Measurements from ENCODE around the gene KIF24.
"Not testable (repeated sequence)": the region's sequence is repeated elsewhere in the genome, so short reads cannot be mapped to it uniquely, and the experiment has no call there.

KIF24 gene

DNA sequence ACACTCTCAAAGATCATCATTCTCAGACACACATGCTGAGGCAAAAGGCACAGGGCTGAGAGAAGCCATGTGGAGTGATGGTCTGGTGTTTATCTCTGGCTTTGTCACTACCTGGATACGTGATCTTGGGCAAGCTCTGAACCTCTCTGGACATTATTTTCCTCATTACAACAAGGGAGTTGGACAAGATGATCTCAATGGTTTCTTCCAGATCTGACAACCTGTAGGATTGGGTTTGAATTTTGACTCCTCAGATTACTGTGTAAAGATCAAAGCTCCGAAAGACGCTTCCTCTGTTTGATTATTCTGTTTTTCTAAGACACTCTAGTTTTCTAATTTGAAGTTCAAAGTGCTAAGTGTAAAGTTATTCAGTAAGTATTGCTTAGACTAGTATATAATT, 20.3 kb upstream of the KIF24 start:
- Histone ChIP-seq H3K9ac (ENCODE audit: low read length) (no peak overlapping the region), H3K36me3 (ENCODE audit: control insufficient read depth, insufficient read depth, low read length) (no peaks in the 10 kb centered on the region), H3K9me3 (ENCODE audit: control insufficient read depth, low read length) (no peaks in the 10 kb centered on the region), H3K4me1 (ENCODE audit: control insufficient read depth, insufficient read depth, low read length) (peaks cover 12% of the 10 kb centered on the region), H3K4me3 (ENCODE audit: low read length) (no peak overlapping the region), H3K27me3 (ENCODE audit: control insufficient read depth, insufficient read depth, low read length) (no peaks in the 10 kb centered on the region)

DNA sequence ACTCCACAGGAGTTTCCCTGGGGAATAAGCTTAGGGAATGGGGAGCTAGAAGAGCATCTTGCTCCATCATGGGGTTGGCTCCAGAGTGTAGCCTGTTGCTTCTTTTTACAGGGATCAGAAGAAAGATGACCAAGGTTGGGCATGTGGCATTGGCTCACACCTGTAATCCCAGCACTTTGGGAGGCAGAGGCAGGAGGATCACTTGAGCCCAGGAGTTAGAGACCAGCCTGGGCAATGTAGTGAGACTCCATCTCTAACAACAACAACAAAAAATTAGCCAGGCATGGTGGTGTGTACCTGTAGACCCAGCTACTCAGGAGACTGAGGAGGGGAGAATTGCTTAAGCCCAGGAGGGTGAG, 18.7 kb upstream of the KIF24 start:
- Histone ChIP-seq H3K27me3 (ENCODE audit: control insufficient read depth, insufficient read depth, low read length) (no peaks in the 10 kb centered on the region), H3K9ac (ENCODE audit: low read length) (no peak overlapping the region), H3K36me3 (ENCODE audit: control insufficient read depth, insufficient read depth, low read length) (no peaks in the 10 kb centered on the region), H3K4me1 (ENCODE audit: control insufficient read depth, insufficient read depth, low read length) (peaks cover 18% of the 10 kb centered on the region), H3K9me3 (ENCODE audit: control insufficient read depth, low read length) (no peaks in the 10 kb centered on the region), H3K4me3 (ENCODE audit: low read length) (no peak overlapping the region)

DNA sequence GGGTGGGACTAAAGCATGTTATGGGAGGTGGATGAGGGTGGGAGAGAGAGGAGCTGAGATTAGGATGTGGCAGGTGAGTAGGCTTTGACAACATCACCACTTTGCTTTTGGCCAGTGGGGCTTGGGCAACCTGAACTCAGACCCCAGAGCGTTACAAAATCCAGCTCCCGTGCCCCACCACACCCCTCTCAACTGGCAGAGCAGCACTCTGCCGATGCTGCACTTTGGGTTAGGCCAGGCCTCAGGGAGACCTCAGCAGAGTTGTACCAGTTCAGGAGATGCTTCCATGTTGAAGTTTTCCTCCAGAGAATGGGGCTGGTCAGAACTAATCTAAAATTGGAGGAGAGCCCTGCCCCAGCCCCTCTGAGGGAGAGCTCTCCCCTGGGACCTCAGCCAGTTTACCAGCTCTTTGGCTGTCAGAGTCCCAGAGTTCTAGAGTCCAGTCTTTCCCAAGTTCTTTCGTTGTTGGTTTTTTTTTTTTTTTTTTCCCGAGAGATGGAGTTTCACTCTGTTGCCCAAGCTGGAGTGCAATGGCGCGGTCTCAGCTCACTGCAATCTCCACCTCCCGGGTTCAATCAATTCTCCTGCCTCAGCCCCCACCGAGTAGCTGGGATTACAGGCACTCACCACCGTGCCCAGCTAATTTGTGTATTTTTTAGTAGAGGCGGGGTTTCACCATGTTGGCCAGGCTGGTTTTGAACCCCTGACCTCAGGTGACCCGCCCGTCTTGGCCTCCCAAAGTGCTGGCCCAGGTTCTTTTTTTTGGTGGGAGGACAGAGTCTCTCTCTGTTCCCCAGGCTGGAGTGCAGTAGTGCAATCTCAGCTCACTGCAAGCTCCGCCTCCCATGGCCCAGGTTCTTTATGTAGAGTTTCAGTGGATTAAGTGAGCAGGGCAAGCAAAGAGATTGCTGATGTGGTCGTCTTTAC, 18.1 kb upstream of the KIF24 start:
- H3K4me1 ChIP-seq (ENCODE audit: control insufficient read depth, insufficient read depth, low read length), result peaks cover 18% of the 10 kb centered on the region

DNA sequence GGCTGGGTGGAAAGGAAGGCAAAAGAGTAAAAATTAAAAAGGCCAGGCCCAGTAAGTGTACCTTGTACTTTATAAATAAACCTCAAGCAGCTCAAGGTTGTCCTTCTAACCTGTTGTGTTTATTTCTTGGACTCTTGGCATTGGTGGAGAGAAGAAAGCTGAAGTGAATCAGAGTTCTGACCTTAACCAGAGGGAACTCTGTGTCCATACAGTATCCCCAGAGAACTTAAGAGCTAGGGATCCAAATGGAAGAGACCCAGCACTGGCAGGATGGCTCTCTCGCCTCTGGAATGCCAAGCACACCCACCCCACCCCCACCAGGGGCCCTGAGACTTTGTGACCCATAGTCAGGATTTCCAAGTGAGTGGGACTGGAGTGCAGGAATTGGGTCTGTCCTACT, 14.5 kb upstream of the KIF24 start:
- Histone ChIP-seq H3K27me3 (ENCODE audit: control insufficient read depth, insufficient read depth, low read length) (no peaks in the 10 kb centered on the region), H3K4me1 (ENCODE audit: control insufficient read depth, insufficient read depth, low read length) (peaks cover 18% of the 10 kb centered on the region), H3K9ac (ENCODE audit: low read length) (no peak overlapping the region), H3K4me3 (ENCODE audit: low read length) (no peak overlapping the region), H3K36me3 (ENCODE audit: control insufficient read depth, insufficient read depth, low read length) (peaks cover 10% of the 10 kb centered on the region), H3K9me3 (ENCODE audit: control insufficient read depth, low read length) (no peaks in the 10 kb centered on the region)

More for the DNA sequence above, 18.1 kb upstream of the KIF24 start:
- Histone ChIP-seq H3K9me3 (ENCODE audit: control insufficient read depth, low read length) (no peaks in the 10 kb centered on the region), H3K9ac (ENCODE audit: low read length) (no peak overlapping the region), H3K36me3 (ENCODE audit: control insufficient read depth, insufficient read depth, low read length) (no peaks in the 10 kb centered on the region), H3K4me3 (ENCODE audit: low read length) (no peak overlapping the region), H3K27me3 (ENCODE audit: control insufficient read depth, insufficient read depth, low read length) (no peaks in the 10 kb centered on the region)

DNA sequence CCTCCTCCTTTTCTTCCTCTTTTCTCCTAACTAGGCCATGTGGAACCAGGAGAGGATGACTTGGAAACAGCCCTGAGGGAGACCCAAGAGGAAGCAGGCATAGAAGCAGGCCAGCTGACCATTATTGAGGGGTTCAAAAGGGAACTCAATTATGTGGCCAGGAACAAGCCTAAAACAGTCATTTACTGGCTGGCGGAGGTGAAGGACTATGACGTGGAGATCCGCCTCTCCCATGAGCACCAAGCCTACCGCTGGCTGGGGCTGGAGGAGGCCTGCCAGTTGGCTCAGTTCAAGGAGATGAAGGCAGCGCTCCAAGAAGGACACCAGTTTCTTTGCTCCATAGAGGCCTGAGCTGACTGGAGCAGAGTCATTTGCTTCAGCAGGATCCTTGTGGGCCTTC, 14.0 kb upstream of the KIF24 start:
- H3K4me3 ChIP-seq (ENCODE audit: low read length), result no peak overlapping the region
- H3K36me3 ChIP-seq (ENCODE audit: control insufficient read depth, insufficient read depth, low read length), result peaks cover 12% of the 10 kb centered on the region
- no peaks in the 10 kb centered on the region for H3K9me3 ChIP-seq (ENCODE audit: control insufficient read depth, low read length)
- peaks cover 18% of the 10 kb centered on the region for H3K4me1 ChIP-seq (ENCODE audit: control insufficient read depth, insufficient read depth, low read length)
- H3K27me3 ChIP-seq (ENCODE audit: control insufficient read depth, insufficient read depth, low read length), result no peaks in the 10 kb centered on the region
- no peak overlapping the region for H3K9ac ChIP-seq (ENCODE audit: low read length)

DNA sequence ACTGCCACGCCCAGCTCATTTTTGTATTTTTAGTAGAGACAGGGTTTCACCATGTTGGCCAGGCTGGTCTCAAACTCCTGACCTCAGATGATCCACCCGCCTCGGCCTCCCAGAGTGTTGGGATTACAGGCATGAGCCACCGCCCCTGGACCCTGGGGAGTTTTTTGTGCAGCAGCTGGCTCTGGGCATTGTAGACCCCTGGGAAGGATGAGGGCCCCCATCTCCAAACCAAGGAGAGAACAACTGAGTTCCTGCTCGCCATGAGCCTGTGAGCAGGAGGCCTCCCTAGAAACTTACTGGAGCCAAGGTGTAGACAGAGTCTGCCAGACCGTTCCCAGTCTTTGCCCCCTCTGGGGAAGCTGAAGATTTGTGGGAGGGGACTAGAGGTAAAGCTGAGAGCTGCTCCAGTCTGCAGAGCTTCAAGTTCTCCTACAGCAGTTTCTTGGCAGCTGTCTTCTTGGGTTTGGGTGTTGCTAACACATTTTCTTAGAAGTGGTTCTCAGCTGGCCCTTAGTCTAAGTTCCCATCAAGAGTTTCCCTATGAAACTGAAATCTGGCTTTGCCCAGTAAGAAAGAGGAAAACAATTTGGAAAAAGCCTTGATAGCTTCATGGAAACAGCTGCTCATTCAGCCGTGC, 12.7 kb upstream of the KIF24 start:
- H3K27me3 ChIP-seq (ENCODE audit: control insufficient read depth, insufficient read depth, low read length), result no peaks in the 10 kb centered on the region
- no peak overlapping the region for H3K9ac ChIP-seq (ENCODE audit: low read length)
- H3K4me1 ChIP-seq (ENCODE audit: control insufficient read depth, insufficient read depth, low read length), result peaks cover 18% of the 10 kb centered on the region
- peaks cover 12% of the 10 kb centered on the region for H3K36me3 ChIP-seq (ENCODE audit: control insufficient read depth, insufficient read depth, low read length)
- no peaks in the 10 kb centered on the region for H3K9me3 ChIP-seq (ENCODE audit: control insufficient read depth, low read length)
- H3K4me3 ChIP-seq (ENCODE audit: low read length), result no peak overlapping the region

DNA sequence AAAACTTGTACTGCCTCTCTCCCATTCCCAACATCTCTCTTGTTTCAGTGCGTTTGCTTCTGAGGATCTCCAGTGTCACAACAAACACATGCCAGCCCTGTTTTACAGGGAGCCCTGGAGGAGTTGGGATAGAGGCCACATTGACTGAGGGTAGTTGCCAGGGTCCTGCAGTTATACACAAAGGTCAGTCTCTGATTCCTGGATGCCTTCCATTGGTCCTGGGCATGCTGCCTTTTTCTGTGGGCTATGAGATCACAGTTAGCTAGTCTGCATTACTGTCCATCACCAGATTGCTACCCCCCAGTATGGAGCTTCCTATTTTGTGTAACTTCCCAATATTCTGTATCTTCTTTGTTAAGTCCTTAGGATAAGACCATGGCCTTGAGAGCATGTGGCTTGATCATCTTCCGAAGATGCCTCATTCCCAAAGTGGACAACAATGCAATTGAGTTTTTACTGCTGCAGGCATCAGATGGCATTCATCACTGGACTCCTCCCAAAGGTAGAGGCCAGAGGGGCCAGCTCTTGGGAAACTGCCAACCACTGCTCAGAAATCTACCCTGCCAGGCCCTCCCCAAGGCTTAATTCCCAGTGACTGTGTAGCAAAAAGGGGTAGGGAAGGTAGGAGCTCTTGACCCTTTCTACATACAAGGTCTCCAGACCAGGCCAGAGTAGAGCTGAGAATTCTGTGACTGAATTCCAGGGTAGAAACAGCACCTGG, 9.8 kb upstream of the KIF24 start:
- no peaks in the 10 kb centered on the region for H3K27me3 ChIP-seq (ENCODE audit: control insufficient read depth, insufficient read depth, low read length)
- no peak overlapping the region for H3K4me3 ChIP-seq (ENCODE audit: low read length)
- no peak overlapping the region for H3K9ac ChIP-seq (ENCODE audit: low read length)
- H3K4me1 ChIP-seq (ENCODE audit: control insufficient read depth, insufficient read depth, low read length), result peaks cover 6% of the 10 kb centered on the region
- no peaks in the 10 kb centered on the region for H3K9me3 ChIP-seq (ENCODE audit: control insufficient read depth, low read length)
- peaks cover 12% of the 10 kb centered on the region for H3K36me3 ChIP-seq (ENCODE audit: control insufficient read depth, insufficient read depth, low read length)

DNA sequence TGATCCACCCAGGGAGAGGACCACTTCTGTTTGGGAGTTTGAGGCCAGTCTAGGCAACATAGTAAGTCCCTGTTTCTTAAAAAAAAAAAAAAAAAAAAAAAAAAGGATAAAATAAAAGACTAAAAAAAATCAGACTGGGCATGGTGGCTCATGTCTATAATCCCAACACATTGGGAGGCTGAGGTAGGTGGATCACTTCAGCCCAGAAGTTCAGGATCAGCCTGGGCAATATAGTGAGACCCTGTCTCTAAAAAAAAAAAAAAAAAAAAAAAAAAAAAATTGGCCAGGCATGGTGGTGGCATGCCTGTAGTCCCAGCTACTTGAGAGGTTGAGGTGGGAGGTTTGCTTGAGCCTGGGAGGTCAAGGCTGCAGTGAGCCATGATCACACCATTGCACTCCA, 9.0 kb upstream of the KIF24 start:
- not testable (repeated sequence) for H3K9ac ChIP-seq (ENCODE audit: low read length); H3K4me3 ChIP-seq (ENCODE audit: low read length); H3K27me3 ChIP-seq (ENCODE audit: control insufficient read depth, insufficient read depth, low read length); H3K9me3 ChIP-seq (ENCODE audit: control insufficient read depth, low read length); H3K4me1 ChIP-seq (ENCODE audit: control insufficient read depth, insufficient read depth, low read length)
- peaks cover 12% of the 10 kb centered on the region for H3K36me3 ChIP-seq (ENCODE audit: control insufficient read depth, insufficient read depth, low read length)

DNA sequence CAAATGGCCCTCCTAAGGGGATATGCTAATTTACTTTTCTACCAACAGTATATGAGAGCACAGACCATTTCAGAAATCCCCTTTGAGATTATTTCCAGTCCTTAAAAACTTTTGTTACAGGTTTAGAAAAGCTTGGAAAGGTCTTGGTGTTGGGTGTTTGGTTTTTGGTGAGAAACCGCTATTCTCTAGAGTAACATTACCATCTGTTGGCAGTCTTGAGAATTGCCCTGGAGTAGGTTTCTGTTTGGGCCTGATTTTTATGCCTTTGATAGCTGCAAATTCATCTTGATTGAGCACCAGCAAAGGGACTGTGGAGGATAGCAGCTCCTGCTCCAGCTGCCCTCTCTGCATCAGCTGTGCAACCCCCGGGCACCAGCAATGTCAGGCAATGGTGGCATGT, 8.3 kb upstream of the KIF24 start:
- H3K4me3 ChIP-seq (ENCODE audit: low read length), result no peak overlapping the region
- H3K9me3 ChIP-seq (ENCODE audit: control insufficient read depth, low read length), result no peaks in the 10 kb centered on the region
- H3K36me3 ChIP-seq (ENCODE audit: control insufficient read depth, insufficient read depth, low read length), result peaks cover 12% of the 10 kb centered on the region
- no peak overlapping the region for H3K9ac ChIP-seq (ENCODE audit: low read length)
- no peaks in the 10 kb centered on the region for H3K27me3 ChIP-seq (ENCODE audit: control insufficient read depth, insufficient read depth, low read length)
- H3K4me1 ChIP-seq (ENCODE audit: control insufficient read depth, insufficient read depth, low read length), result no peaks in the 10 kb centered on the region

DNA sequence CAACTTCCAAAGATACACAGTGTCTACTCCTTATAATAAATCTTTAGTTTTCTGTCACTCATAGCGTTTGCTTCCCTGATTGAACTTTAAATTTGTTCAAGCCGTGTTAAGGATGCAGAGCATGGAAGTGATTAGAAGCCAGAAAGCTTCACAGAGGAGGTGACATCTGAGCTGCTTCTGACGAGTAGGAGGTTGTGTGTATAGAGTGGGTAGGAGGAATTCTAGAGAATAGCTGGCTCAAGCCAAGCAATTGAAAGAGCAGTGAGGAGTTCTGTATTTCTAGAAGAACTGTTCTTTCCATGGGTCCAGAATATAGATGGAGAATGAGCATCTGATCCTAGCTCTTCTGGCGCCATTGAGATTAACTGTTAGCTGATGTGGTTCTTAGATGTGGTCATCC, 6.3 kb upstream of the KIF24 start:
- no peak overlapping the region for H3K9ac ChIP-seq (ENCODE audit: low read length)

DNA sequence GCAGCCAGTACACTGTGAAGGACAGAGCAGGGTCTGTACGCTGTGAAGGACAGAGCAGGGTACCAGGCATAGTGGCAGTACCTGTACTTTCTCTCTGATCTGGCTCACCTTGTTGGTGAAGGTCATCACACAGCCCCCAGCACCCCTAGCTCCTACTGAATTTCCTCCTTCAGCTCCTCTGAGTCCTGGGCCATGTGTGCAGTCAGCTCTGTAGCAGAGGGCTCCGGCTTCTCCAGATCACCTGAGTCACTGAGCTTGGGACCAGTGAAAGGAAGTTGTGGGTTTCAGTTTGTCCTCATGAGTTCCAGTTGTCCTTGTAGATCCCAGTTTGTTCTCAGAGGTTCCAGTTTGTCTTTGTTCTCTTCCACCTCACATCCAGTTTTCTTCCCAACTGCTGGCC, 5.8 kb upstream of the KIF24 start:
- Histone ChIP-seq H3K4me1 (ENCODE audit: control insufficient read depth, insufficient read depth, low read length) (no peaks in the 10 kb centered on the region), H3K27me3 (ENCODE audit: control insufficient read depth, insufficient read depth, low read length) (no peaks in the 10 kb centered on the region), H3K9me3 (ENCODE audit: control insufficient read depth, low read length) (no peaks in the 10 kb centered on the region), H3K4me3 (ENCODE audit: low read length) (no peak overlapping the region), H3K9ac (ENCODE audit: low read length) (no peak overlapping the region), H3K36me3 (ENCODE audit: control insufficient read depth, insufficient read depth, low read length) (peaks cover 12% of the 10 kb centered on the region)

More for the DNA sequence above, 6.3 kb upstream of the KIF24 start:
- Histone ChIP-seq H3K9me3 (ENCODE audit: control insufficient read depth, low read length) (no peaks in the 10 kb centered on the region), H3K4me1 (ENCODE audit: control insufficient read depth, insufficient read depth, low read length) (no peaks in the 10 kb centered on the region), H3K36me3 (ENCODE audit: control insufficient read depth, insufficient read depth, low read length) (peaks cover 12% of the 10 kb centered on the region), H3K4me3 (ENCODE audit: low read length) (no peak overlapping the region), H3K27me3 (ENCODE audit: control insufficient read depth, insufficient read depth, low read length) (no peaks in the 10 kb centered on the region)

DNA sequence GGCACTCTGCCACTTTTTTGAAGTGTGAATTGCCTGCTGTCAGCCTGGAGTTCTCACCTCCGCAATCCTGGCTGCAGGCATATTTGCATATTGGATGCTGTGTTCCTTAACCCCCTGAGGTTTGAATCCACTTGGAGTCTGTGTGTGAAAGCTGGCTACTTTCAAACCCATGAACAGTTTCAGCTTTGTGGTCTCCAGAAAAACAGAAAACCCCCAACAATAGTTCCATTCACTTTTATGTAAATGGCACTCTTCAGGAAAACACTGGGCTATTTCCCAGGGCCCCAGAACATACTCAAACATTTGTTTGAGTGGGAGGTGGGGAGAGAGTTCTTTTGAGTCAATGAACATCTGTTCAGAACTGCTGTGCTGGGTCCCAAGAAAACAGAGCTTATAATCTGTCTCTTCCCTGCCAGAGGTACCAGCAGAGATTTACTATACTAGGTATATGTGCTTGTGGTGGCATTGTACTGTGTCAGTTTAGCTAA, 5.3 kb upstream of the KIF24 start:
- Histone ChIP-seq H3K4me1 (ENCODE audit: control insufficient read depth, insufficient read depth, low read length) (no peaks in the 10 kb centered on the region), H3K9ac (ENCODE audit: low read length) (no peak overlapping the region), H3K27me3 (ENCODE audit: control insufficient read depth, insufficient read depth, low read length) (no peaks in the 10 kb centered on the region), H3K4me3 (ENCODE audit: low read length) (no peak overlapping the region), H3K9me3 (ENCODE audit: control insufficient read depth, low read length) (no peaks in the 10 kb centered on the region), H3K36me3 (ENCODE audit: control insufficient read depth, insufficient read depth, low read length) (peaks cover 9% of the 10 kb centered on the region)

Data from mucosa of stomach (tissue), 1 donor.